Fibroblast of the aortic adventitia (primary cell): ENCODE measurements around the gene KCNJ10. TPM values are rescaled to one million over a fixed set of nuclear protein-coding genes. Genes with fewer than 3 reads are reported as not detected.

Source experiments
- DNase-seq: peaks from one replicate; pipeline ENCODE4 v3.0.0-alpha.2; 2010; ENCODE audit warnings: low read depth
- H3K4me3 ChIP-seq: 2 replicates; pipeline ENCODE4 v1.5.1; 2011; ENCODE audit warnings: low read depth, mild to moderate bottlenecking, control low read depth, low read length, moderate library complexity
- total RNA-seq: library from RNA; depleted of rRNA; stranded (reverse); fragments of >200 nt; gene quantifications from 2 replicates; pipeline ENCODE4 v1.2.3, GENCODE V29; 2012; ENCODE audit warnings: low replicate concordance
- TF ChIP-seq, protein P1 (sequence below): IDR thresholded peaks from 2 replicates; pipeline ENCODE4 v1.5.1; 2011; ENCODE audit warnings: mild to moderate bottlenecking, low read length, control low read depth, inconsistent platforms; ENCODE audit not compliant: insufficient read depth

Gene KCNJ10
- total RNA-seq, 1 donor = not detected

DNA sequence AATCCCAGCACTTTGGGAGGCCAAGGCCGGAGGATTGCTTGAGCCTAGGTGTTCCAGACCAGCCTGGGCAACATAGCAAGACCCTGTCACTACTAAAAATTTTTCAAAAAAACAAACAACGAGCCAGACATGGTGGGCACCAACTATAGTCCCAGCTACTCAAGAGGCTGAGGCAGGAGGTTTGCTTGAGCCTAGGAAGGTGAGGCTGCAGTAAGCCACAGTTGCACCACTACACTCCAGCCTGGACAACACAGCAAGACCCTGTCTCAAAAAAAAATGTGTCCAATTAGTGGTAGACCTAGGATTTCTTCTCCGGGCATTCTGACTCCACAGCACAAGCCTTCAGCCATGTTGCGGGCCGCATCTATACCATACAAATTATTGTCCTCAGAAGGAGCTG is 35.2 kb upstream of the KCNJ10 start:
- TF ChIP-seq, protein P1, sequence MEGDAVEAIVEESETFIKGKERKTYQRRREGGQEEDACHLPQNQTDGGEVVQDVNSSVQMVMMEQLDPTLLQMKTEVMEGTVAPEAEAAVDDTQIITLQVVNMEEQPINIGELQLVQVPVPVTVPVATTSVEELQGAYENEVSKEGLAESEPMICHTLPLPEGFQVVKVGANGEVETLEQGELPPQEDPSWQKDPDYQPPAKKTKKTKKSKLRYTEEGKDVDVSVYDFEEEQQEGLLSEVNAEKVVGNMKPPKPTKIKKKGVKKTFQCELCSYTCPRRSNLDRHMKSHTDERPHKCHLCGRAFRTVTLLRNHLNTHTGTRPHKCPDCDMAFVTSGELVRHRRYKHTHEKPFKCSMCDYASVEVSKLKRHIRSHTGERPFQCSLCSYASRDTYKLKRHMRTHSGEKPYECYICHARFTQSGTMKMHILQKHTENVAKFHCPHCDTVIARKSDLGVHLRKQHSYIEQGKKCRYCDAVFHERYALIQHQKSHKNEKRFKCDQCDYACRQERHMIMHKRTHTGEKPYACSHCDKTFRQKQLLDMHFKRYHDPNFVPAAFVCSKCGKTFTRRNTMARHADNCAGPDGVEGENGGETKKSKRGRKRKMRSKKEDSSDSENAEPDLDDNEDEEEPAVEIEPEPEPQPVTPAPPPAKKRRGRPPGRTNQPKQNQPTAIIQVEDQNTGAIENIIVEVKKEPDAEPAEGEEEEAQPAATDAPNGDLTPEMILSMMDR = no peak
- H3K4me3 ChIP-seq = no peak overlapping the region
- DNase-seq = no peak

DNA sequence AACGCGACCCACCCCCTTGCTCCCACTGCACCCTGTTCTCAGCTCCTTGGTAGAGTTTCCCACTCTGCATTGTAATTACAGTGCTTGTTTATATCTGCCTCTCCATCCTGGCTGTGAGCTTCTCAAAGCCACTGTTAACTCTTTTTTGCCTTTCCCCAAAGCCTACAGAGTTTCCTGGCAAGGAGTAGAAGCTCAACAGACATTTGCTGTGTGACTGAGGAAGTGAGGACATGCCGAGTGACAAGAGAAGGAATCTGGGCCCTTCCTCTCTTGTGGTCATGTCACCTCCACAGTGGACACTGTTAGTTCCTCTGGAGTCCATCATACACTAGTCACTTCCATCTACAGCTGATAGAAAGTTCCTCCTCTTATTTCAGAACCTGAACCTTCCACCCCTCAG is 34.5 kb upstream of the KCNJ10 start:
- no peak for DNase-seq
- no peak overlapping the region for H3K4me3 ChIP-seq
- TF ChIP-seq, protein P1 = no peak

DNA sequence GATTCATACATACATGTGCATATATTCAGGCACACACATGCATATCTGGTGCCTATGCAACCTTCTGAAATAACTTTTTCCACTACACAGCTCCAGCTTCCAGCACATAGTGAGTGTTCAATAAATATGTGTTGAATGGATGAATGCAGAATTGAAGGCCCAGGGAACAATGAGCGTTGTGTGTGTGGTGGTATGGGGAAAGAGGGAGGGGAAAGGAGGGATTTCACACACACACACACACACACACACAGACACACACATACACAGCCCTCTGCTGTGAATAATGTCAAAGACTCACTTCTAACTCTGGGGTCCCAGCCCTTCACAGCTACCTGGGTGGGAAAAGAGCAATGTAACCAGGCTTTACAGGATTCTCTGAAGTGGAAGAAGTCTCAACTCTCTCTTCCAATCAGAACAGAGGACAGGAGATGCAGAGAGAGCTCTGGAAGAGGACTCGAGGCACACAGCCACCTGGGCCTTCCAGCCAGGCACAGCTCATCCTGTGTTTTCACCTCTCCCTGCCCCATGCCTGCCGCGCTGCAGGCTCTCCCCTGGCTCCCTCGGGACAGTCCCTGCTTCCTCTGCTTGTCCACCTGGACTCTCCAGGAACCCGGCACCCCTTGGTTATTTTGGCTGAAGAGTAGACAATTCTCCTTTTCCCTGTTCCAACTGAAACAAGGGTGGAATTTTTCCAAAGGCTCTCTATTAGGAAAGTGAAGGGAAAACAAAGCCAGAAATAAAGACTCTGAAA is 33.9 kb upstream of the KCNJ10 start:
- no peak overlapping the region for H3K4me3 ChIP-seq
- TF ChIP-seq, protein P1 = no peak
- DNase-seq = no peak

DNA sequence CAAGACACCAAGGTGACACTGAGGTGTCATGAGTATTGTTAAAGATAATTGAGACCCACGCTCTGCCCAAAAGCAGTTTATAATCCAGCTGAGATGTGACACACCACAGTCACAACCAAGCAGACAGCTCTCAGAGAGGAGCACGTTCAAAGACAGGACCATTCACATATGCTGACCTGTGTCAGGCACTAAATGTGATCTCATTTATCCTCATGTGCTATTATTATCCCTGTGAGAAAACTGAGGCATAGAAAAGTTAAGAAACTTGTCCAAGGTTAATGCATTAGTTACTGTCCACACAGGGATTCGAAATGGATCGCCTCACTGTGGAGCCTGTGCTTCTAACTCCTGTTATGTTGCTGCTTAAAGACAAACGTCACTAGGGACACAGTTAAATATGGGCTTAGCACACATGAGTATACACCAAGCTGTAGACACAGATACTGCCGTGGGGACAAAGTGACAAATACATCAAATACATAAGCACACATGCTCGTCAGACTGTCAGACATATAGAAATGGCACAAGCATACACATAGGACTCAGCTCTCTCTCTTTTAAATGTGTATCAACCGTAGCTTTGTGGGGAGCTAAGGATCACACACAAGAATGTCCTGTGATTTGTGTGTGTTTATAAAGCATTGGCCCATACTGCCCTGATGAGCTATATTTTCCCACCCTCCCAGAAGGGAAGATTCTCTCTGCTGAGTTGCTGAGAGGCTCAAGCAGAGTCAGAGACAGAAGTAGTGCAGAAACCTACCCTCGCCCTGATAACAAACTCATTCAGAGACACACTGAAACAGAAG is 32.0 kb upstream of the KCNJ10 start:
- no peak overlapping the region for H3K4me3 ChIP-seq
- DNase-seq = no peak

DNA sequence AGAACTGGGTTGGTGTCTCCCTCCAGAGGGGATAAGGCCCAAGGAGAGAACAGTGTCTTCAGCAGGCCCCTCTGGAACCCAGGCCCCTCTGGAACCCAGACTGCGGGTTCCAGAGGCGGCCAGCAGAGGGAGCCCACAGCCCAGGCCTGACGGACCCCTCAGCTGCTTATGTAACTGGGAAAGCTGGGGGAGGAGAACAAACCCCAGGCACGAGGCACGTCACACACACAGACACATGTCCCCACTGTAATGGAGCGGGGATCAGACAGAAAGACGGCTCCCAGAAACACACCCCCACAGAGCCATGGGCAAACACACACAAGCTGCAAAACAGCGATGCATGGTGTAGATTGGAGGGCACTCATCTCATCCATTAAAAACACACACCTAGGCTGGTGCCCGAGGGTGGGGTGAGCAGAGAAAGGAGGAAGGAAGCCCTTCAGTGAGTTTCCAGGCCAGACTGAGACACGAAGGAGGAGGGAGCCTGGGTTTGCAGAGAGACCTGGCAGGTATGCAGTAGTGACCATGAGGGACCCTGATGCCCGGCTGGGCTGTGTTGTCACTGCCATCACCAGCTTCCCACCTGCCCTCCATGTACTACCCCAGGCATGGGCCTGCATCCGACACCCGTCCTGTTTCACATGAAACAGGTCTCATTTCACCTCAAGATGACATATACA is 31.2 kb upstream of the KCNJ10 start:
- peak overlapping the region; percentile 25 for H3K4me3 ChIP-seq
- DNase-seq = peak; percentile 78
- TF ChIP-seq, protein P1 = peak; percentile 95

More for the DNA sequence above, 32.0 kb upstream of the KCNJ10 start:
- TF ChIP-seq, protein P1 = no peak

DNA sequence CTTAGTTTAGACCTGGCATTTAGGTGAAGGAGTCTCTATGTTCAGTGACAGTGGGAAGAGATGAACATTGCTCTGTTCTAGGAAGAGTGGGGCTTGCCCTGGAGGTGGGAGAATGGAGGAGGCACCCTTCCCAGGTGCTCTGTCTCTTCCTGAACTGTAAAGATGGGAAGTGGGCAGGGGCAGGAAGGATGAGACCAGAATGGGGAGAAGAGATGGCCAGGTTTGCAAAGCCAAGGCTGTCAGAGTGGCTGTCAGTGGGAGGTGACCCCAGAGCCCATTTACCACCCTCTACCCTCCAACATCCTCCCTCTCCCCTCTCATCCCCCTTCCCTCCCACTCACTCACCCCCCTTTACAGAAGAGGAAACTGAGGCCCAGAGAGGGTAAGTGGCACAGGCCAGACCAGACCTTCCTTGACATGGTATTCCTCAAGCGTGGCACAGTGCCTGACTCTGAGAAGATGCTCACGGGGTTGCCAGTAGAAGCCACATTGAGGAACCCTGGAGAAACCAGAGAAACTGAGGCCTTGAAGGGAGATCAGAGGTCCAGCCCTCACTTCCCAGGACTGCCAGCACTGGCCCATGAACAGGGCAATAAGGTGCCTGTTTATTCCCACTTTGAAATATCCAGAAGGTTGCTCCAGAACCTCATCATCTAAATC is 29.9 kb upstream of the KCNJ10 start:
- no peak for DNase-seq

More for the DNA sequence above, 29.9 kb upstream of the KCNJ10 start:
- TF ChIP-seq, protein P1 = no peak
- no peak overlapping the region for H3K4me3 ChIP-seq
